A673 (cell line): ENCODE results near the gene GRAMD1A. TPM values are rescaled to one million over a fixed set of nuclear protein-coding genes. Genes with fewer than 3 reads are reported as not detected.
A peak's percentile ranks its signal among the peaks of the same experiment; 100 is the strongest.
"Not testable (repeated sequence)": the region's sequence is repeated elsewhere in the genome, so short reads cannot be mapped to it uniquely, and the experiment has no call there.

Source experiments
- BruUV-seq: library from RNA; stranded (reverse); fragments of 400-500 nt; replicated peaks from 2 replicates; lab custom pipeline; 2021; lab: Mats Ljungman, UMichigan
- CTCF ChIA-PET: fragments of 300-600 bp; sonication (Branson Sonifier 250); formaldehyde crosslinking; loops from one replicate; lab custom pipeline; 2022; ENCODE audit warnings: antibody characterized with exemption; lab: Charles Lee
- POLR2A ChIA-PET: fragments of 300-600 bp; sonication (Branson Sonifier 250); formaldehyde crosslinking; loops from one replicate; lab custom pipeline; 2022; ENCODE audit warnings: antibody characterized with exemption; ENCODE audit not compliant: low non-redundant PET; lab: Charles Lee
- DNase-seq: peaks from one replicate; pipeline ENCODE4 v3.0.0-alpha.2; 2015; ENCODE audit warnings: low spot score
- H3K27ac ChIP-seq: fragments of 200-600 bp; sonication (generic); 2 replicates; pipeline ENCODE4 v1.5.1; 2016; ENCODE audit warnings: mixed run types, low read depth, mild to moderate bottlenecking, mixed read lengths, antibody characterized with exemption, low read length; ENCODE audit not compliant: poor library complexity, severe bottlenecking
- H3K27me3 ChIP-seq: fragments of 200-600 bp; sonication (generic); replicated peaks from 2 replicates; pipeline ENCODE4 v1.6.1; 2017; ENCODE audit warnings: mixed run types, low read depth, mild to moderate bottlenecking, mixed read lengths, antibody characterized with exemption, low read length; ENCODE audit not compliant: insufficient read depth, poor library complexity
- H3K36me3 ChIP-seq: fragments of 200-600 bp; sonication (generic); 2 replicates; pipeline ENCODE4 v1.6.1; 2016; ENCODE audit warnings: mixed run types, mild to moderate bottlenecking, mixed read lengths, antibody characterized with exemption, low read length; ENCODE audit not compliant: insufficient read depth, poor library complexity, severe bottlenecking
- H3K4me1 ChIP-seq: fragments of 200-600 bp; sonication (generic); 2 replicates; pipeline ENCODE4 v1.6.1; 2017; ENCODE audit warnings: mixed run types, mild to moderate bottlenecking, mixed read lengths, antibody characterized with exemption, low read length; ENCODE audit not compliant: insufficient read depth, poor library complexity, severe bottlenecking
- H3K4me3 ChIP-seq: fragments of 200-600 bp; sonication (generic); 2 replicates; pipeline ENCODE4 v1.5.1; 2016; ENCODE audit warnings: low read depth, mixed run types, mild to moderate bottlenecking, mixed read lengths, low read length; ENCODE audit not compliant: poor library complexity, severe bottlenecking
- H3K9me3 ChIP-seq: fragments of 200-600 bp; sonication (generic); 2 replicates; pipeline ENCODE4 v1.6.1; 2016; ENCODE audit warnings: mixed run types, low read depth, mild to moderate bottlenecking, mixed read lengths, antibody characterized with exemption, low read length; ENCODE audit not compliant: poor library complexity, severe bottlenecking
- EZH2 ChIP-seq: fragments of 200-600 bp; sonication (generic); IDR thresholded peaks from 2 replicates; pipeline ENCODE4 v1.6.1; 2017; ENCODE audit warnings: borderline replicate concordance, low read depth, mild to moderate bottlenecking, mixed read lengths, antibody characterized with exemption, low read length; ENCODE audit not compliant: poor library complexity, severe bottlenecking
- intact Hi-C: fragments of 100-400 bp; cut with micrococcal nuclease; formaldehyde crosslinking; loops from one replicate; pipeline ENCODE4 v1.10.0; 2022; ENCODE audit not compliant: unreplicated experiment
- total RNA-seq: library from RNA; stranded (reverse); gene quantifications from 2 replicates; pipeline ENCODE4 v1.2.3, GENCODE V29; 2021
- TF ChIP-seq, protein P1 (sequence below): fragments of 300-800, 200-600 bp; sonication (generic); conservative IDR thresholded peaks from 2 replicates; pipeline ENCODE4 v1.5.1; 2017; ENCODE audit warnings: low read depth, mild to moderate bottlenecking, antibody characterized with exemption, low read length, moderate library complexity, mixed read lengths

GRAMD1A gene
- total RNA-seq, 1 experiment from 2014 or later, result 87.3 TPM

DNA sequence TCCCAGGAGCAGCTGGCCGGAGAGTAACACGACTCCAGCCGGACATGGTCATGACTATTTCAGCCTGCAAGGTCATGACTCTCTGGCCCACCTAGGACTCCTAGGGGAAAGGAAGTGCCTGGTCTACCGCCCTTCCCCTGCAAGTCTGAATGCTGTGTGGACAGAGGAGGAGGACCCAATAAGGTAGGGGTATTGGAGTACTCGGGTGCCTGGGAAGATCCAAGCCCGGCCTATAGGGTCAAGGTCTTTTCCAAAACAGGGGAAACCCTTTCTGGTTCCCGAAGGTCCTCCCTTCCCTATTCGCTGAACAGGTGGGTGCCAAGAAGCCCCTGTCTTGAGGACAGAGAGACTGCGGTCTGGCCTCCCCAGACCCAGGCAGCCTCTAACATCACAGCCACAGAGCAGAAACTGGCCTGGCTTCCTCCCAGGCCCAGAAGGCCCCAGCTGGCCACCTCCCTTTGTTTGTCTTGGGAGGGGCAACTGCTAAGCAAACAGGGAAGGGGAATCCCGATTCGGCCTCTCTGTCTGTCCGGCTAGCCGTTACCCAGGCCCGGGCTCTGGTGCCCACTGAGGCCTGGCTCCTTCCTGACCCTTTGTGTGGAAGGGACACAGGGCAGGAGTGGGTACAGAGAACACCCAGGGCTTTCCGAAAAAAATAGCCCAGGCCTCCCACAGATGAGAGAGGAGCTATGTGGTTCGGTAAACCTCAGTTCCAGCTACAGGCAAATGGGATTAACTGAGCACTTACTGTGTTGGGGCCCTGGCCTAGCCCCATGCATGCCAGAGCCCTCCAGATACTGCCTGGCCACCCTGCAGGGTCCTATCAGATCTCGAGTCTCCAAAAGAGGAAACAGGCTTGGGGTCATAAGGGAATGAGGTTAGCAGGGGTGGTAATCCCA is 5.2 kb upstream of the GRAMD1A start:
- Histone ChIP-seq H3K27me3 (no peaks in the 10 kb centered on the region), H3K9me3 (no peaks in the 10 kb centered on the region), H3K27ac (no peak overlapping the region), H3K4me1 (peaks cover 8% of the 10 kb centered on the region), H3K4me3 (no peak overlapping the region), H3K36me3 (no peaks in the 10 kb centered on the region)
- ChIA-PET POLR2A (no interaction called here), CTCF (no interaction called here)
- intact Hi-C loops, result no loop called here
- TF ChIP-seq EZH2, result no peak
- TF ChIP-seq, protein P1, sequence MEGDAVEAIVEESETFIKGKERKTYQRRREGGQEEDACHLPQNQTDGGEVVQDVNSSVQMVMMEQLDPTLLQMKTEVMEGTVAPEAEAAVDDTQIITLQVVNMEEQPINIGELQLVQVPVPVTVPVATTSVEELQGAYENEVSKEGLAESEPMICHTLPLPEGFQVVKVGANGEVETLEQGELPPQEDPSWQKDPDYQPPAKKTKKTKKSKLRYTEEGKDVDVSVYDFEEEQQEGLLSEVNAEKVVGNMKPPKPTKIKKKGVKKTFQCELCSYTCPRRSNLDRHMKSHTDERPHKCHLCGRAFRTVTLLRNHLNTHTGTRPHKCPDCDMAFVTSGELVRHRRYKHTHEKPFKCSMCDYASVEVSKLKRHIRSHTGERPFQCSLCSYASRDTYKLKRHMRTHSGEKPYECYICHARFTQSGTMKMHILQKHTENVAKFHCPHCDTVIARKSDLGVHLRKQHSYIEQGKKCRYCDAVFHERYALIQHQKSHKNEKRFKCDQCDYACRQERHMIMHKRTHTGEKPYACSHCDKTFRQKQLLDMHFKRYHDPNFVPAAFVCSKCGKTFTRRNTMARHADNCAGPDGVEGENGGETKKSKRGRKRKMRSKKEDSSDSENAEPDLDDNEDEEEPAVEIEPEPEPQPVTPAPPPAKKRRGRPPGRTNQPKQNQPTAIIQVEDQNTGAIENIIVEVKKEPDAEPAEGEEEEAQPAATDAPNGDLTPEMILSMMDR, result no peak
- no TSS peak for BruUV-seq
- DNase-seq, result no peak

DNA sequence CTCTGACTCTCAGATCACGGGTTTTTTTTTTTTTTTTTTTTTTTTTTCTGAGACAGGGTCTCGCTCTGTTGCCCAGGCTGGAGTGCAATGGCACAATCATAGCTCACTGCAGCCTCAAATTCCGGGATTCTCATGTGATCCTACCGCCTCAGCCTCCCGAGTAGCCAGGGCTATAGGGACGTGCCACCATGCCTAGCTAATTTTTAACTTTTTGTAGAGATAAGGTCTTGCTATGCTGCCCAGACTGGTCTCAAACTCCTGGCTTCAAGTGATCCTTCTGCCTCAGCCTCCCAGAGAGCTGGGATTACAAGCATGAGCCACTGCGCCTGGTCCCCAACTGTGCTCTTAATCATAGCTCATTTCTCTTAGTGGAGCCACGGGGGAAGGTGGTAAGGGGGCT is 4.6 kb upstream of the GRAMD1A start:
- no peaks in the 10 kb centered on the region for H3K9me3 ChIP-seq
- CTCF ChIA-PET, result no interaction called here
- intact Hi-C loops, result no loop called here
- no TSS peak for BruUV-seq
- H3K4me3 ChIP-seq, result no peak overlapping the region
- no peak for DNase-seq
- H3K4me1 ChIP-seq, result peaks cover 9% of the 10 kb centered on the region
- POLR2A ChIA-PET, result no interaction called here
- TF ChIP-seq, protein P1, result no peak
- TF ChIP-seq EZH2, result no peak
- H3K36me3 ChIP-seq, result no peaks in the 10 kb centered on the region
- no peak overlapping the region for H3K27ac ChIP-seq
- H3K27me3 ChIP-seq, result no peaks in the 10 kb centered on the region

GRCh38 chr19:34997071-34997617 is 3.0 kb upstream of the GRAMD1A start:
- CTCF ChIA-PET, result no interaction called here
- Histone ChIP-seq H3K27me3 (no peaks in the 10 kb centered on the region), H3K4me1 (peaks cover 12% of the 10 kb centered on the region), H3K36me3 (peaks cover 3% of the 10 kb centered on the region), H3K4me3 (no peak overlapping the region), H3K9me3 (no peaks in the 10 kb centered on the region), H3K27ac (peak overlapping the region; percentile 37)
- TF ChIP-seq, protein P1, result no peak
- no peak for TF ChIP-seq EZH2
- intact Hi-C loops, result no loop called here
- DNase-seq, result no peak
- POLR2A ChIA-PET, result interaction anchor here (0.6 kb wide), 1 partner anchor 17 kb away, joined by 3 read pairs; no protein-coding TSS in a partner anchor
- BruUV-seq, result no TSS peak

DNA sequence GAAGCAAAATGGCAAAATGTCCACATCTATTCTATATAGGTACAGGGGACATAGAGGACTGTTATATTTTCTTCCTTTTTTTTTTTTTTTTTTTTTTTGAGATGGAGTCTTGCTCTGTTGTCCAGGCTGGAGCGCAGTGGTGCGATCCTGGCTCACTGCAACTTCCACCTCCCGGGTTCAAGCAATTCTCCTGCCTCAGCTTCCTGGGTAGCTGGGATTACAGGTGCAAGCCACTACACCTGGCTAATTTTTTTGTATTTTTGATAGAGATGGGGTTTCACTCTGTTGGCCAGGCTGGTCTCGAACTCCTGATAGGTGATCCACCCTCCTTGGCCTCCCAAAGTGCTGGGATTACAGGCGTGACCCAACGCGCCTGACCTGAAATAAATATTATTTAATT is 1.9 kb upstream of the GRAMD1A start:
- POLR2A ChIA-PET, CTCF ChIA-PET, DNase-seq, H3K27ac ChIP-seq, H3K27me3 ChIP-seq, intact Hi-C loops, H3K9me3 ChIP-seq, BruUV-seq, H3K4me3 ChIP-seq: not testable (repeated sequence)
- Histone ChIP-seq H3K4me1 (peaks cover 16% of the 10 kb centered on the region), H3K36me3 (peaks cover 12% of the 10 kb centered on the region)
